ENCODE data around the gene TMEM117. TPM values are rescaled to one million over a fixed set of nuclear protein-coding genes. Genes with fewer than 3 reads are reported as not detected.
"Not testable (repeated sequence)": the region's sequence is repeated elsewhere in the genome, so short reads cannot be mapped to it uniquely, and the experiment has no call there.

The TMEM117 gene
- total RNA-seq, 2 donors from 2014 or later = 1.3 to 2.7 TPM

DNA sequence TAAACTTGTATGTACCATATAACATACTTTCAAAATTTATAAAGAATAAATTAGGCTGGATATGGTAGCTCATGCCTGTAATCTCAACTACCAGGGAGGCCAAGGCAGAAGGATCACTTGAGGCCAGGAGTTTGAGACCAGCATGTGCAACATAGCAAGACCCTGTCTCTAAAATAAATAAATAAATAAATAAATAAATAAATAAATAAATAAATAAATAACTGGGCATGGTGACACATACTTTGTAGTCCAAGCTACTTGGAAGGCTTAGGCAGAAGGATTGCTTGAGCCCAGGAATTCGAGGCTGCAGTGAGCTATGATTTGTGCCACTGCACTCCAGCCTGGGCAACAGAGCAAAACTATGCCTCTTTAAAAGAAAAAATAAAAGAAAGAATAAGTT, 359.8 kb downstream of the TMEM117 start:
- not testable (repeated sequence) for H3K36me3 Mint-ChIP-seq (ENCODE audit: insufficient read depth in 2 of 2); DNase-seq; H3K4me1 Mint-ChIP-seq (ENCODE audit: low read depth); H3K9me3 Mint-ChIP-seq; H3K27me3 Mint-ChIP-seq (ENCODE audit: low read depth); H3K4me3 Mint-ChIP-seq; ATAC-seq (replicated peaks in 1 of 2); H3K27ac Mint-ChIP-seq

- ATAC-seq (replicated peaks in 1 of 2) (no peak), DNase-seq (no peak)
- Mint-ChIP-seq H3K27me3 (ENCODE audit: low read depth) (no peaks in the 10 kb centered on the region), H3K4me3 (no peak overlapping the region), H3K9me3 (peaks cover 4 to 5% of the 10 kb centered on the region in 2 donors), H3K4me1 (ENCODE audit: low read depth) (no peaks in the 10 kb centered on the region), H3K27ac (no peak overlapping the region), H3K36me3 (ENCODE audit: insufficient read depth in 2 of 2) (peaks cover 3 to 8% of the 10 kb centered on the region in 2 donors)
Observed at GRCh38 chr12:44206045-44206444, 370.2 kb downstream of the TMEM117 start.

DNA sequence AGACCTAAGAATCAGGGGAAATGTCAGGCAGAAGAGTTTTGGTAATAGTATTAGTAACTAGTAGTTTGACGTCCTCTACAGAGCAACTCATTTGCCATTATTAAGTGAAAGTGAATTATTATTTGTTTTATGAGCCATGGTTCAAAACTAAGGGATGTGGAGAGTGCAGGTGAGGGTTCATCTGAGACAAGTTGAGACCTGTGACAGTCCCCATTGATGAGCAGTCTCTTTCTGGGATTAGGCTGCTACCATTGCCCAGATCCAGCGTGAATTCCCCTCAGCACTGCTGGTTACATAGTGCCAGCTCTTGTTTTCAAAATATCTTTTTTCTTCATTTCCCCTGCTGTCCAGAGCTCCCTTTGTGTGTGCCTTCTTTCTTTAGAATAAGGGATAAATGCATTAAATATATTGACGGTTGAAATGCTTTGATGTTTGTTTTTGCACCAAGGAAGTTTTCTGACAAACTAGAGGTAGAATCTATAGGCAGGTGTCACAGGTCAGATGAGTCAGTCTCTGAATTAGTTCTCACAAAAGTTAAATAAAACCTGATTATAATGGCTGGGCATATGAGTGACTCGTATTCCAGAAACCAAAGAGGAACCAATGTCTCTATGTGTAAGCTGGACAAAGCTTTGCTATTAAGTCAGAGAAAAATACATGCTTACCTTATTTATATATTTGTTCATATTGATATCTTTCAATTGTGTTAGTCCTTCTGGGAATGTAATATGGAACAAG, 381.4 kb downstream of the TMEM117 start:
- Mint-ChIP-seq H3K36me3 (ENCODE audit: insufficient read depth in 2 of 2) (peaks cover 3 to 4% of the 10 kb centered on the region in 2 donors), H3K4me1 (ENCODE audit: low read depth) (no peaks in the 10 kb centered on the region), H3K27me3 (ENCODE audit: low read depth) (no peaks in the 10 kb centered on the region), H3K27ac (no peak overlapping the region), H3K4me3 (no peak overlapping the region), H3K9me3 (peaks cover 8 to 10% of the 10 kb centered on the region in 2 donors)
- DNase-seq (no peak), ATAC-seq (replicated peaks in 1 of 2) (no peak)

- no peaks in the 10 kb centered on the region for H3K36me3 Mint-ChIP-seq (ENCODE audit: insufficient read depth in 2 of 2)
- peaks cover 3 to 6% of the 10 kb centered on the region in 2 donors for H3K9me3 Mint-ChIP-seq
- ATAC-seq (replicated peaks in 1 of 2) = no peak
Observed at GRCh38 chr12:44223736-44224135, 387.9 kb downstream of the TMEM117 start.

GRCh38 chr12:44224399-44225148, 388.7 kb downstream of the TMEM117 start:
- no peaks in the 10 kb centered on the region for H3K27me3 Mint-ChIP-seq (ENCODE audit: low read depth)
- ATAC-seq (replicated peaks in 1 of 2) (no peak), DNase-seq (no peak)
- H3K27ac Mint-ChIP-seq = no peak overlapping the region
- H3K9me3 Mint-ChIP-seq = peaks cover 3 to 6% of the 10 kb centered on the region in 2 donors
- H3K36me3 Mint-ChIP-seq (ENCODE audit: insufficient read depth in 2 of 2) = no peaks in the 10 kb centered on the region
- H3K4me3 Mint-ChIP-seq = no peak overlapping the region
- no peaks in the 10 kb centered on the region for H3K4me1 Mint-ChIP-seq (ENCODE audit: low read depth)

More at GRCh38 chr12:44223736-44224135, 387.9 kb downstream of the TMEM117 start:
- no peak overlapping the region for H3K27ac Mint-ChIP-seq
- no peaks in the 10 kb centered on the region for H3K4me1 Mint-ChIP-seq (ENCODE audit: low read depth)
- no peak overlapping the region for H3K4me3 Mint-ChIP-seq
- H3K27me3 Mint-ChIP-seq (ENCODE audit: low read depth) = no peaks in the 10 kb centered on the region
- DNase-seq = no peak

GRCh38 chr12:44225149-44225510, 389.2 kb downstream of the TMEM117 start:
- Mint-ChIP-seq H3K36me3 (ENCODE audit: insufficient read depth in 2 of 2) (no peaks in the 10 kb centered on the region), H3K9me3 (peaks cover 3 to 6% of the 10 kb centered on the region in 2 donors), H3K27ac (no peak overlapping the region), H3K4me1 (ENCODE audit: low read depth) (no peaks in the 10 kb centered on the region), H3K4me3 (no peak overlapping the region), H3K27me3 (ENCODE audit: low read depth) (no peaks in the 10 kb centered on the region)
- DNase-seq = no peak
- ATAC-seq (replicated peaks in 1 of 2) = no peak

- no peak for ATAC-seq (replicated peaks in 1 of 2)
- H3K4me3 Mint-ChIP-seq = no peak overlapping the region
- H3K27me3 Mint-ChIP-seq (ENCODE audit: low read depth) = no peaks in the 10 kb centered on the region
- peaks cover 0 to 2% of the 10 kb centered on the region in 2 donors for H3K9me3 Mint-ChIP-seq
- DNase-seq = no peak
- H3K4me1 Mint-ChIP-seq (ENCODE audit: low read depth) = no peaks in the 10 kb centered on the region
- H3K27ac Mint-ChIP-seq = no peak overlapping the region
- H3K36me3 Mint-ChIP-seq (ENCODE audit: insufficient read depth in 2 of 2) = no peaks in the 10 kb centered on the region
Observed at GRCh38 chr12:44227616-44228015, 391.7 kb downstream of the TMEM117 start.

DNA sequence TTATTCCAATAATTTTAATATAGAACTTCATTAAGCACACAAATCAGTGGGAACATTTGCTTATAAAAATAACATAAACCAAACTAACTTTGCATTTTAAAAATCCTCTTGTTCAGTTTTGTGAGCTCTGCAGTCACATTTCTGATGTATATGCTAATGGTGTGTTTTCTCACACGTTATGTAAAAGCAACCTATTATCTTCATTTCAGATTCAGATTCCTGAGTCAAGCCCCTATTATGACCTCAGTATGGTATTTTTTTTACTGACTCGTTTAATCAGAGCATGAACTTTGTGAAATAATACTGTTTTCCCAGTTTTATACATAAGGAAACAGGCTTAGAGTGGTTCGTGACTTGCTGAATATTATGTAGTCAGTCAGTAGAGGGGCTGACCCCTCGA, 394.0 kb downstream of the TMEM117 start:
- ATAC-seq (replicated peaks in 1 of 2) = no peak
- DNase-seq = no peak
- Mint-ChIP-seq H3K27me3 (ENCODE audit: low read depth) (no peaks in the 10 kb centered on the region), H3K9me3 (no peaks in the 10 kb centered on the region), H3K4me1 (ENCODE audit: low read depth) (no peaks in the 10 kb centered on the region), H3K36me3 (ENCODE audit: insufficient read depth in 2 of 2) (no peaks in the 10 kb centered on the region), H3K27ac (no peak overlapping the region), H3K4me3 (no peak overlapping the region)

DNA sequence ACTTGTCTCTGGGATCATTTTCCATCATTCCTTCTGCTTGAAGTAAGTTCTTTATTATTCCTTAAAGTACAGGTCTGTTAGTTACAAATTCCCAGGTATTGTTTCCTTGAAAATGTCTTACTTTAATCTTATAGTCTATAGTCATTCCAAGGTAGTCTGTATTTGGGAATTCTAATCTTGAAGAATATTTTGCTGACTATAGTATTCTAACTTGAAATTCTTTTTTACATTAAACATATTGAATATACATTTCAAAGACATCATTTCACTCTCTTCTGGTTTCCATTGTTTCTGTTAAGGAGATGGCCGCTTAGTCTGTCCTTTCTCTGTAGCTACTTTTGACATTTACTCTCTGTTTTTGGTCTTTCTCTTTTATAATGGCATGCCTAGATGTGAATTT, 399.8 kb downstream of the TMEM117 start:
- no peak overlapping the region for H3K27ac Mint-ChIP-seq
- ATAC-seq (replicated peaks in 1 of 2) (no peak), DNase-seq (no peak)
- no peak overlapping the region for H3K4me3 Mint-ChIP-seq
- H3K27me3 Mint-ChIP-seq (ENCODE audit: low read depth) = no peaks in the 10 kb centered on the region
- H3K9me3 Mint-ChIP-seq = no peaks in the 10 kb centered on the region
- no peaks in the 10 kb centered on the region for H3K36me3 Mint-ChIP-seq (ENCODE audit: insufficient read depth in 2 of 2)
- no peaks in the 10 kb centered on the region for H3K4me1 Mint-ChIP-seq (ENCODE audit: low read depth)

GRCh38 chr12:44240186-44240585, 404.3 kb downstream of the TMEM117 start:
- DNase-seq (no peak), ATAC-seq (replicated peaks in 1 of 2) (no peak)
- Mint-ChIP-seq H3K4me1 (ENCODE audit: low read depth) (no peaks in the 10 kb centered on the region), H3K4me3 (no peak overlapping the region), H3K27me3 (ENCODE audit: low read depth) (no peaks in the 10 kb centered on the region), H3K27ac (no peak overlapping the region), H3K9me3 (no peaks in the 10 kb centered on the region), H3K36me3 (ENCODE audit: insufficient read depth in 2 of 2) (peaks cover 0 to 1% of the 10 kb centered on the region in 2 donors)

GRCh38 chr12:44245932-44246331, 410.1 kb downstream of the TMEM117 start:
- no peak overlapping the region for H3K4me3 Mint-ChIP-seq
- peaks cover 4 to 7% of the 10 kb centered on the region in 2 donors for H3K36me3 Mint-ChIP-seq (ENCODE audit: insufficient read depth in 2 of 2)
- no peaks in the 10 kb centered on the region for H3K4me1 Mint-ChIP-seq (ENCODE audit: low read depth)
- ATAC-seq (replicated peaks in 1 of 2) = no peak
- H3K27me3 Mint-ChIP-seq (ENCODE audit: low read depth) = no peaks in the 10 kb centered on the region
- no peak overlapping the region for H3K27ac Mint-ChIP-seq
- H3K9me3 Mint-ChIP-seq = peaks cover 0 to 5% of the 10 kb centered on the region in 2 donors
- no peak for DNase-seq

- Mint-ChIP-seq H3K4me1 (ENCODE audit: low read depth) (no peaks in the 10 kb centered on the region), H3K27me3 (ENCODE audit: low read depth) (no peaks in the 10 kb centered on the region), H3K27ac (no peak overlapping the region), H3K9me3 (peaks cover 0 to 5% of the 10 kb centered on the region in 2 donors), H3K36me3 (ENCODE audit: insufficient read depth in 2 of 2) (peaks cover 4 to 7% of the 10 kb centered on the region in 2 donors), H3K4me3 (no peak overlapping the region)
- ATAC-seq (replicated peaks in 1 of 2) (no peak), DNase-seq (no peak)
Observed at GRCh38 chr12:44246482-44247105, 410.7 kb downstream of the TMEM117 start.

DNA sequence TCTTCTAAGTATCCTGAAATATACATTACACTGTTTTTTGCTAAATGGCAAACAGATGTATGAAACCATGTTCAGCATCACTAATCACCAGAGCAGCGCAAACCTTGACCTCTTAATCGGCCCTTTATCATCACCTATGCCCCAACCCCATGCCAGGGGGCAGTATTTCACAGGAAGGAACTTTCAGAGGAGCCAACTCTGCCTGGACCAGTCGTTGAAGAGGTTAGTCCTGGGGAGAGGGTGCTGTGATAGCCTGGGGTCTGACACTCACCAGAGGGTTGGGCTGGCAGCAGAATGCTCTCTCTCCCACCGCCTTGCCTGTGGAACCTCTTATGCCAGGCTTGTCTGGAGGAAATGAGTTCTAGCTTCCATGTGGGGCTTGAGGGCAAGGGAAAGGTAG, 411.7 kb downstream of the TMEM117 start:
- ATAC-seq (replicated peaks in 1 of 2) (no peak), DNase-seq (no peak)
- Mint-ChIP-seq H3K27me3 (ENCODE audit: low read depth) (no peaks in the 10 kb centered on the region), H3K4me1 (ENCODE audit: low read depth) (no peaks in the 10 kb centered on the region), H3K36me3 (ENCODE audit: insufficient read depth in 2 of 2) (peaks cover 4 to 7% of the 10 kb centered on the region in 2 donors), H3K4me3 (no peak overlapping the region), H3K27ac (no peak overlapping the region), H3K9me3 (peaks cover 0 to 5% of the 10 kb centered on the region in 2 donors)

Data from activated T-cell treated with anti-CD3 and anti-CD28 coated beads, Interleukin-2, amount 50 U/mL, for 72 hours (primary cell).